CD8-positive, alpha-beta memory T cell (primary cell): ENCODE measurements around the gene CLEC9A. TPM values are rescaled to one million over a fixed set of nuclear protein-coding genes. Genes with fewer than 3 reads are reported as not detected.

ENCODE experiments used
- CTCF ChIA-PET: fragments of 350-600 bp; sonication (Branson Sonifier 250); formaldehyde crosslinking; loops from one replicate; lab custom pipeline; 2021; ENCODE audit warnings: antibody characterized with exemption; lab: Charles Lee
- POLR2A ChIA-PET: fragments of 350-600 bp; sonication (Branson Sonifier 250); formaldehyde crosslinking; loops from one replicate; lab custom pipeline; 2021; ENCODE audit warnings: antibody characterized with exemption; lab: Charles Lee
- DNase-seq, 5 donors: peaks; one replicate each; pipeline versions ENCODE4 v3.0.0 to v3.0.0-alpha.2; 2020 to 2022; ENCODE audit warnings: mixed read lengths in 1 of 5
- H3K27ac ChIP-seq: one replicate; pipeline ENCODE4 v1.7.0; 2013; ENCODE audit warnings: low read depth, mild to moderate bottlenecking, low read length, moderate library complexity
- H3K27me3 ChIP-seq: 2 replicates; pipeline ENCODE4 v1.7.0; 2013; ENCODE audit warnings: low read length, mild to moderate bottlenecking; ENCODE audit not compliant: insufficient read depth, poor library complexity, severe bottlenecking
- H3K36me3 ChIP-seq: 2 replicates; pipeline ENCODE4 v1.7.0; 2013; ENCODE audit warnings: mild to moderate bottlenecking, low read length, moderate library complexity; ENCODE audit not compliant: insufficient read depth
- H3K4me1 ChIP-seq: 2 replicates; pipeline ENCODE4 v1.7.0; 2013; ENCODE audit warnings: mild to moderate bottlenecking, low read length, moderate library complexity; ENCODE audit not compliant: insufficient read depth
- H3K4me3 ChIP-seq: 2 replicates; pipeline ENCODE4 v1.7.0; 2013; ENCODE audit warnings: mild to moderate bottlenecking, low read length
- H3K9me3 ChIP-seq: 2 replicates; pipeline ENCODE4 v1.7.0; 2013; ENCODE audit warnings: mild to moderate bottlenecking, low read length
- H3K27ac Mint-ChIP-seq, 8 donors: one replicate each; pipeline ENCODE4 v1.8.0; 2020 to 2021; ENCODE audit warnings: mixed read lengths in 8 of 8, mild to moderate bottlenecking in 6 of 8, inconsistent platforms in 3 of 8, moderate library complexity in 3 of 8
- H3K27me3 Mint-ChIP-seq, 2 donors: one replicate each; pipeline ENCODE4 v1.8.0; 2020 to 2021; ENCODE audit warnings: mixed read lengths in 2 of 2, mild to moderate bottlenecking in 1 of 2, moderate library complexity in 1 of 2
- H3K36me3 Mint-ChIP-seq, 3 donors: one replicate each; pipeline ENCODE4 v1.8.0; 2020 to 2021; ENCODE audit warnings: mixed read lengths in 3 of 3, inconsistent platforms in 1 of 3, mild to moderate bottlenecking in 1 of 3
- H3K4me1 Mint-ChIP-seq, 3 donors: one replicate each; pipeline ENCODE4 v1.8.0; 2020 to 2021; ENCODE audit warnings: mixed read lengths in 3 of 3, inconsistent platforms in 1 of 3, mild to moderate bottlenecking in 1 of 3
- H3K4me3 Mint-ChIP-seq, 7 donors: one replicate each; pipeline ENCODE4 v1.8.0; 2020 to 2021; ENCODE audit warnings: mixed read lengths in 7 of 7, mild to moderate bottlenecking in 6 of 7, moderate library complexity in 4 of 7, inconsistent platforms in 2 of 7
- H3K9me3 Mint-ChIP-seq, 5 donors: one replicate each; pipeline ENCODE4 v1.8.0; 2020 to 2022; ENCODE audit warnings: mixed read lengths in 5 of 5, mild to moderate bottlenecking in 3 of 5, moderate library complexity in 2 of 5, inconsistent platforms in 1 of 5
- polyA plus RNA-seq: library from polyadenylated mRNA; unstranded; fragments of 300-500 nt; fragmentation: Illumina TruSeq; gene quantifications from one replicate; pipeline ENCODE4 v1.2.3, GENCODE V29; 2021
- total RNA-seq, 2 experiments: library from RNA; stranded (reverse); gene quantifications; one replicate each; pipeline ENCODE4 v1.2.3, GENCODE V29; 2021

The CLEC9A gene
- total and polyA plus RNA-seq, 3 experiments from 2014 or later: not detected

- POLR2A ChIA-PET: no interaction called here
- Histone ChIP-seq H3K4me1 (no peaks in the 10 kb centered on the region), H3K4me3 (no peak overlapping the region), H3K36me3 (no peaks in the 10 kb centered on the region), H3K27ac (no peak overlapping the region), H3K9me3 (no peaks in the 10 kb centered on the region), H3K27me3 (no peaks in the 10 kb centered on the region)
- peaks cover 0 to 25% (median 5%) of the 10 kb centered on the region in 3 donors for H3K36me3 Mint-ChIP-seq
- H3K4me1 Mint-ChIP-seq: peaks cover 0 to under 1% (median 0%) of the 10 kb centered on the region in 3 donors
- H3K27ac Mint-ChIP-seq: no peak overlapping the region
- peaks cover 6 to 26% (median 16%) of the 10 kb centered on the region in 5 donors for H3K9me3 Mint-ChIP-seq
- CTCF ChIA-PET: no interaction called here
- H3K27me3 Mint-ChIP-seq: peaks cover 18 to 44% of the 10 kb centered on the region in 2 donors
- DNase-seq: no peak
- H3K4me3 Mint-ChIP-seq: no peak overlapping the region
These were observed 54.3 kb downstream of the CLEC9A start for GRCh38 chr12:10084733-10085132.

GRCh38 chr12:10086387-10086786 lies 55.9 kb downstream of the CLEC9A start:
- Histone ChIP-seq H3K4me3 (no peak overlapping the region), H3K27ac (no peak overlapping the region), H3K27me3 (no peaks in the 10 kb centered on the region), H3K4me1 (no peaks in the 10 kb centered on the region), H3K36me3 (no peaks in the 10 kb centered on the region), H3K9me3 (no peaks in the 10 kb centered on the region)
- peaks cover 8 to 40% of the 10 kb centered on the region in 2 donors for H3K27me3 Mint-ChIP-seq
- POLR2A ChIA-PET: no interaction called here
- H3K4me1 Mint-ChIP-seq: peaks cover 0 to 3% (median 0%) of the 10 kb centered on the region in 3 donors
- DNase-seq: no peak
- peaks cover 6 to 23% (median 16%) of the 10 kb centered on the region in 5 donors for H3K9me3 Mint-ChIP-seq
- H3K27ac Mint-ChIP-seq: no peak overlapping the region
- CTCF ChIA-PET: no interaction called here
- peaks cover 0 to 22% (median 2%) of the 10 kb centered on the region in 3 donors for H3K36me3 Mint-ChIP-seq
- H3K4me3 Mint-ChIP-seq: no peak overlapping the region

GRCh38 chr12:10088031-10088430 lies 57.5 kb downstream of the CLEC9A start:
- Mint-ChIP-seq H3K36me3 (peaks cover 0 to 14% (median 2%) of the 10 kb centered on the region in 3 donors), H3K27ac (no peak overlapping the region)
- H3K36me3 ChIP-seq: no peaks in the 10 kb centered on the region

GRCh38 chr12:10088955-10089900 lies 58.7 kb downstream of the CLEC9A start:
- H3K27me3 Mint-ChIP-seq: peaks cover 5 to 16% of the 10 kb centered on the region in 2 donors
- H3K4me3 Mint-ChIP-seq: no peak overlapping the region
- no peak overlapping the region for H3K27ac ChIP-seq
- no peaks in the 10 kb centered on the region for H3K36me3 ChIP-seq
- no peaks in the 10 kb centered on the region for H3K9me3 ChIP-seq
- H3K36me3 Mint-ChIP-seq: peaks cover 0 to 6% (median 2%) of the 10 kb centered on the region in 3 donors
- H3K4me1 ChIP-seq: no peaks in the 10 kb centered on the region
- peaks cover 0 to 3% (median 0%) of the 10 kb centered on the region in 3 donors for H3K4me1 Mint-ChIP-seq
- H3K27ac Mint-ChIP-seq: no peak overlapping the region
- CTCF ChIA-PET: no interaction called here
- peaks cover 4 to 8% (median 6%) of the 10 kb centered on the region in 5 donors for H3K9me3 Mint-ChIP-seq
- H3K4me3 ChIP-seq: no peak overlapping the region
- H3K27me3 ChIP-seq: no peaks in the 10 kb centered on the region
- DNase-seq: no peak
- POLR2A ChIA-PET: no interaction called here

More at GRCh38 chr12:10088031-10088430, 57.5 kb downstream of the CLEC9A start:
- peaks cover 0 to 3% (median 0%) of the 10 kb centered on the region in 3 donors for H3K4me1 Mint-ChIP-seq
- Histone ChIP-seq H3K27me3 (no peaks in the 10 kb centered on the region), H3K4me1 (no peaks in the 10 kb centered on the region), H3K27ac (no peak overlapping the region), H3K9me3 (no peaks in the 10 kb centered on the region), H3K4me3 (no peak overlapping the region)
- peaks cover 5 to 24% of the 10 kb centered on the region in 2 donors for H3K27me3 Mint-ChIP-seq
- POLR2A ChIA-PET: no interaction called here
- CTCF ChIA-PET: no interaction called here
- no peak overlapping the region for H3K4me3 Mint-ChIP-seq
- DNase-seq: no peak
- H3K9me3 Mint-ChIP-seq: peaks cover 6 to 17% (median 13%) of the 10 kb centered on the region in 5 donors

GRCh38 chr12:10094646-10095395 lies 64.3 kb downstream of the CLEC9A start:
- no peak for DNase-seq
- no peak overlapping the region for H3K27ac Mint-ChIP-seq
- no peak overlapping the region for H3K4me3 Mint-ChIP-seq
- ChIA-PET CTCF (no interaction called here), POLR2A (no interaction called here)
- H3K27me3 Mint-ChIP-seq: peaks cover 0 to 9% of the 10 kb centered on the region in 2 donors
- H3K36me3 ChIP-seq: no peaks in the 10 kb centered on the region
- H3K27ac ChIP-seq: no peak overlapping the region
- peaks cover 0 to 2% (median 0%) of the 10 kb centered on the region in 3 donors for H3K4me1 Mint-ChIP-seq
- H3K4me1 ChIP-seq: no peaks in the 10 kb centered on the region
- H3K9me3 Mint-ChIP-seq: no peaks in the 10 kb centered on the region
- H3K36me3 Mint-ChIP-seq: no peaks in the 10 kb centered on the region
- H3K9me3 ChIP-seq: no peaks in the 10 kb centered on the region
- no peaks in the 10 kb centered on the region for H3K27me3 ChIP-seq
- H3K4me3 ChIP-seq: no peak overlapping the region

- POLR2A ChIA-PET: no interaction called here
- DNase-seq: no peak
- Histone ChIP-seq H3K4me1 (no peaks in the 10 kb centered on the region), H3K4me3 (no peak overlapping the region), H3K36me3 (no peaks in the 10 kb centered on the region), H3K27ac (no peak overlapping the region), H3K9me3 (no peaks in the 10 kb centered on the region), H3K27me3 (no peaks in the 10 kb centered on the region)
- Mint-ChIP-seq H3K27ac (no peak overlapping the region), H3K4me1 (no peaks in the 10 kb centered on the region), H3K27me3 (peaks cover under 1 to 9% of the 10 kb centered on the region in 2 donors), H3K36me3 (no peaks in the 10 kb centered on the region), H3K4me3 (no peak overlapping the region), H3K9me3 (no peaks in the 10 kb centered on the region)
- CTCF ChIA-PET: no interaction called here
These were observed 65.5 kb downstream of the CLEC9A start for GRCh38 chr12:10095971-10096370.

GRCh38 chr12:10097521-10097920 lies 67.0 kb downstream of the CLEC9A start:
- no peaks in the 10 kb centered on the region for H3K4me1 Mint-ChIP-seq
- H3K36me3 Mint-ChIP-seq: no peaks in the 10 kb centered on the region
- CTCF ChIA-PET: no interaction called here

GRCh38 chr12:10098791-10099190 lies 68.3 kb downstream of the CLEC9A start, which contains the start of gene CLEC1A:
TSS of gene CLEC1A (minus strand) at chr12:10098985. CDS start at chr12:10098922, 63 bp downstream.
- H3K27me3 Mint-ChIP-seq: peaks cover 10 to 36% of the 10 kb centered on the region in 2 donors
- ChIA-PET CTCF (no interaction called here), POLR2A (no interaction called here)
- peaks cover 3 to 5% (median 4%) of the 10 kb centered on the region in 5 donors for H3K9me3 Mint-ChIP-seq
- Histone ChIP-seq H3K4me3 (no peak within 1 kb of the TSS), H3K4me1 (no peaks in the 10 kb centered on the region), H3K36me3 (no peaks in the 10 kb centered on the region), H3K27ac (no peak within 1 kb of the TSS), H3K9me3 (no peaks in the 10 kb centered on the region), H3K27me3 (no peaks in the 10 kb centered on the region)
- H3K27ac Mint-ChIP-seq: no peak within 1 kb of the TSS
- DNase-seq: no peak
- no peaks in the 10 kb centered on the region for H3K4me1 Mint-ChIP-seq
- peaks cover 0 to 10% (median 0%) of the 10 kb centered on the region in 3 donors for H3K36me3 Mint-ChIP-seq
- H3K4me3 Mint-ChIP-seq: no peak within 1 kb of the TSS

More at GRCh38 chr12:10097521-10097920, 67.0 kb downstream of the CLEC9A start:
- H3K9me3 ChIP-seq: no peaks in the 10 kb centered on the region
- no peak overlapping the region for H3K27ac Mint-ChIP-seq
- no peaks in the 10 kb centered on the region for H3K9me3 Mint-ChIP-seq
- H3K4me3 ChIP-seq: no peak overlapping the region
- no peaks in the 10 kb centered on the region for H3K27me3 ChIP-seq
- no peaks in the 10 kb centered on the region for H3K36me3 ChIP-seq
- no peak overlapping the region for H3K27ac ChIP-seq
- H3K4me3 Mint-ChIP-seq: no peak overlapping the region
- H3K4me1 ChIP-seq: no peaks in the 10 kb centered on the region
- no peak for DNase-seq
- POLR2A ChIA-PET: no interaction called here
- H3K27me3 Mint-ChIP-seq: peaks cover 9 to 23% of the 10 kb centered on the region in 2 donors
